Natural killer cell (primary cell): Measurements from ENCODE around the gene DUSP10. TPM values are rescaled to one million over a fixed set of nuclear protein-coding genes. Genes with fewer than 3 reads are reported as not detected.

Experiments
- ATAC-seq, 3 donors: fragments of 150-1000 bp in 2 of 3; fragments of 200-7000 bp in 1 of 3; cut with Tn5 transposase; 1 replicate in 1 of 3; 2 replicates in 2 of 3; pipeline ENCODE4 v1.10.0; 2021; ENCODE audit warnings: mild to moderate bottlenecking in 2 of 3, moderate library complexity in 2 of 3
- DNase-seq, 2 donors: peaks; one replicate each; pipeline versions ENCODE4 v3.0.0 to v3.0.0-alpha.2; 2013 to 2021; ENCODE audit warnings: mixed read lengths in 1 of 2
- H3K27ac ChIP-seq: one replicate; pipeline ENCODE4 v1.5.1; 2013; ENCODE audit warnings: mild to moderate bottlenecking, low read length
- H3K27me3 ChIP-seq: one replicate; pipeline ENCODE4 v1.6.1; 2013; ENCODE audit warnings: low read length; ENCODE audit not compliant: control insufficient read depth, insufficient read depth
- H3K36me3 ChIP-seq: one replicate; pipeline ENCODE4 v1.6.1; 2013; ENCODE audit warnings: low read length; ENCODE audit not compliant: control insufficient read depth, insufficient read depth
- H3K4me1 ChIP-seq: one replicate; pipeline ENCODE4 v1.6.1; 2013; ENCODE audit warnings: low read length; ENCODE audit not compliant: control insufficient read depth, insufficient read depth
- H3K4me3 ChIP-seq: one replicate; pipeline ENCODE4 v1.5.1; 2013; ENCODE audit warnings: low read length
- H3K9me3 ChIP-seq: one replicate; pipeline ENCODE4 v1.6.1; 2013; ENCODE audit warnings: low read length; ENCODE audit not compliant: control insufficient read depth, insufficient read depth
- H3K27ac Mint-ChIP-seq, 2 donors: one replicate each; pipeline ENCODE4 v1.8.0; 2022; ENCODE audit warnings: mild to moderate bottlenecking in 2 of 2, mixed read lengths in 2 of 2, moderate library complexity in 1 of 2
- H3K27me3 Mint-ChIP-seq, 2 donors: one replicate each; pipeline ENCODE4 v1.8.0; 2022; ENCODE audit warnings: low read depth in 2 of 2, mixed read lengths in 2 of 2
- H3K36me3 Mint-ChIP-seq: one replicate; pipeline ENCODE4 v1.8.0; 2022; ENCODE audit warnings: mixed read lengths
- H3K4me1 Mint-ChIP-seq, 2 donors: one replicate each; pipeline ENCODE4 v1.8.0; 2022; ENCODE audit warnings: mixed read lengths in 2 of 2
- H3K4me3 Mint-ChIP-seq: one replicate; pipeline ENCODE4 v1.8.0; 2022; ENCODE audit warnings: mild to moderate bottlenecking, moderate library complexity, mixed read lengths
- H3K9me3 Mint-ChIP-seq, 2 donors: one replicate each; pipeline ENCODE4 v1.8.0; 2022; ENCODE audit warnings: mixed read lengths in 2 of 2
- CTCF ChIP-seq: fragments of 200-600 bp; IDR thresholded peaks from one replicate; pipeline ENCODE4 v1.8.0; 2022; ENCODE audit warnings: antibody characterized with exemption
- WGBS: methylation state at CpG from one replicate; pipeline ENCODE4 v1.1.7; 2013; ENCODE audit warnings: missing lambda C conversion rate; ENCODE audit not compliant: insufficient coverage; 5-methylcytosine and 5-hydroxymethylcytosine counted together
- intact Hi-C: fragments of 100-400 bp; cut with micrococcal nuclease; formaldehyde crosslinking; loops from one replicate; pipeline ENCODE4 v1.14.2; 2022
- total RNA-seq, 4 donors: library from RNA; stranded (reverse); fragments of 120-200 nt in 1 of 4; gene quantifications; one replicate each; pipeline versions ENCODE4 v1.2.3 to v1.2.4, GENCODE V29; 2013 to 2022

Gene DUSP10
- total RNA-seq, 3 donors from 2014 or later (not counting 1 experiment from before 2014, with no cell fraction given) = 109 to 231 (median 210) TPM

GRCh38 chr1:221778535-221779142 lies 36.8 kb upstream of the DUSP10 start:
- Histone ChIP-seq H3K27ac (peak overlapping the region; percentile 84), H3K9me3 (no peaks in the 10 kb centered on the region), H3K4me1 (peaks cover 72% of the 10 kb centered on the region), H3K36me3 (no peaks in the 10 kb centered on the region), H3K27me3 (no peaks in the 10 kb centered on the region), H3K4me3 (no peak overlapping the region)
- peak overlapping the region; percentile 90 to 99 for H3K27ac Mint-ChIP-seq
- H3K4me1 Mint-ChIP-seq = peaks cover 77 to 81% of the 10 kb centered on the region in 2 donors
- intact Hi-C loops = loop anchor here (1.0 to 2.0 kb wide), 5 partner anchors 15 to 182 kb away; partner anchors contain the start of gene DUSP10
- TF ChIP-seq CTCF = no peak
- peak; percentile 51 to 74 for DNase-seq
- H3K27me3 Mint-ChIP-seq = no peaks in the 10 kb centered on the region
- 28% methylated on average over 8 of the region's 8 CpGs for WGBS
- H3K36me3 Mint-ChIP-seq = no peaks in the 10 kb centered on the region
- H3K4me3 Mint-ChIP-seq = peak overlapping the region; percentile 68
- ATAC-seq = peak; percentile 57 to 81 (median 70)
- no peaks in the 10 kb centered on the region for H3K9me3 Mint-ChIP-seq

DNA sequence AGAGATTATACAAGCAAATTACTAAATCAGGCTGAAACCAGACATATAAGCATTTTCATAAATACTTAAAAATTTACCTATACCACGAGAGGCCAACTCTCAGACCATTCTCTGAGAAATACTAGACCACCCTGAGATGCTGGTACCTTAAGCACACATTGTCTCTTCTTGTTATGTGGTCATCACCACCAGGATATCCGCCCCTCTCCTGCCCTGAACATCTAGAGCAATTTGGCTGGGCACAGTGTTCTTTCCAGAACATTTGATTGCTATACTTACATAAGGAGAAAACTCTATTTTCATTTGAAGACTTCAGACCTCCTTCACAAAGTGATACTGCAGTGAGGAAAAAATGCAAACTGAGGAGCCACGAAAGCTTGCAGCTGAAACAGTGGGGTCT lies 36.2 kb upstream of the DUSP10 start:
- 13% methylated on average over 3 of the region's 3 CpGs for WGBS
- H3K4me1 Mint-ChIP-seq = peaks cover 72 to 76% of the 10 kb centered on the region in 2 donors
- Histone ChIP-seq H3K4me3 (no peak overlapping the region), H3K9me3 (no peaks in the 10 kb centered on the region), H3K4me1 (peaks cover 68% of the 10 kb centered on the region), H3K27me3 (no peaks in the 10 kb centered on the region), H3K36me3 (no peaks in the 10 kb centered on the region), H3K27ac (peak overlapping the region; percentile 84)
- TF ChIP-seq CTCF = no peak
- no peaks in the 10 kb centered on the region for H3K27me3 Mint-ChIP-seq
- DNase-seq (peak in 1 of 2 donors; percentile 57), ATAC-seq (peak; percentile 36 to 57 (median 57))
- H3K36me3 Mint-ChIP-seq = no peaks in the 10 kb centered on the region
- peak overlapping the region; percentile 68 for H3K4me3 Mint-ChIP-seq
- H3K27ac Mint-ChIP-seq = peak overlapping the region; percentile 90 to 99
- intact Hi-C loops = loop anchor here (1.0 to 2.0 kb wide), 5 partner anchors 15 to 183 kb away; partner anchors contain the start of gene DUSP10
- no peaks in the 10 kb centered on the region for H3K9me3 Mint-ChIP-seq

DNA sequence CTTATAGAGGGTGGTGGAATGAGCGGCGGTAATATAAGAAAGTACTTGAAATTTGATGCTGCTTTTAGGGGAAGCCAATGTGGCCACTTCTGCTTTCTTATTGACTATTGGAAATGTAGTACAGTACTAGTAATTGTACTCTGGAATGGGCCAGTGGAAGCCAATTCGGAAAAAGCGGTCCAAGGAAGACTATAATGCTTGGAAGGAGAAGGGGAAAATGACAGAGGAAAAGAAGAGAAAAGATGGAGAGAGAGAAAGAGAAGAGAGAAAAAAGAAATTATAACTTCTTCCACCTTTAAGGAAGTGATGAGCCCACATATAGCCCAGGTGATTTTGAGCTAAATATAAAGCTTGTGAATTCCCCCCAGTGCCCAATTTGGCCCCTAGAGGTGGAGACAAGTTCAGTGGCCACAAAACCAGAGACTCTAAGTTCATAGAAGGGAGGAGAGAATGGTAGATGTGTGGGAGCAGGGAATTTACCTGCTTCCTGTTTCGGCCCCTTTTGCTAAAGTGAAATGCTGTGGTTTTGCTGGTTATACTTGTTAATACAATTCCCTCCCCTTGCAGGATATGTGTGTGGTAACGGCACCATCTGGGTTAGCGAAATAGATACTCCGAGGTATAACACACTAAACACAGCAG lies 35.7 kb upstream of the DUSP10 start:
- no peaks in the 10 kb centered on the region for H3K27me3 ChIP-seq
- 34% methylated on average over 7 of the region's 8 CpGs for WGBS
- Mint-ChIP-seq H3K9me3 (no peaks in the 10 kb centered on the region), H3K36me3 (no peaks in the 10 kb centered on the region), H3K27ac (peak overlapping the region; percentile 90 to 99), H3K4me1 (peaks cover 67 to 71% of the 10 kb centered on the region in 2 donors), H3K27me3 (no peaks in the 10 kb centered on the region), H3K4me3 (peak overlapping the region; percentile 68)
- H3K4me1 ChIP-seq = peaks cover 62% of the 10 kb centered on the region
- H3K9me3 ChIP-seq = no peaks in the 10 kb centered on the region
- TF ChIP-seq CTCF = no peak
- intact Hi-C loops = loop anchor here (1.0 to 2.0 kb wide), 6 partner anchors 16 to 183 kb away; partner anchors contain the start of gene DUSP10
- H3K4me3 ChIP-seq = no peak overlapping the region
- peak; percentile 63 to 85 (median 81) for ATAC-seq
- no peaks in the 10 kb centered on the region for H3K36me3 ChIP-seq
- peak overlapping the region; percentile 84 for H3K27ac ChIP-seq
- DNase-seq = peak; percentile 42 to 88
